Peyer's patch (tissue), 4 donors: ENCODE measurements around the gene SRSF4.
"Not testable (repeated sequence)": the region's sequence is repeated elsewhere in the genome, so short reads cannot be mapped to it uniquely, and the experiment has no call there.

Source experiments
- CTCF ChIP-seq, 6 experiments: fragments of 450-650 bp in 4 of 6; fragments of 200-600 bp in 2 of 6; sonication (generic) in 1 of 6; IDR thresholded peaks; one replicate each; pipeline ENCODE4 v1.5.1; 2017 to 2019; ENCODE audit warnings: antibody characterized with exemption in 6 of 6, mild to moderate bottlenecking in 3 of 6, moderate library complexity in 1 of 6
- POLR2A ChIP-seq, 2 donors: fragments of 450-650 bp; IDR thresholded peaks; one replicate each; pipeline ENCODE4 v1.5.1; 2017; ENCODE audit warnings: antibody characterized with exemption in 2 of 2, mild to moderate bottlenecking in 2 of 2, moderate library complexity in 2 of 2

GRCh38 chr1:29108041-29108440 lies 73.7 kb downstream of the SRSF4 start:
- TF ChIP-seq POLR2A, CTCF (IDR thresholded peaks at IDR 0.05): not testable (repeated sequence)
